Measurements from ENCODE around the gene DNAJB8.

GRCh38 chr3:128445357-128445756, 21.3 kb downstream of the DNAJB8 start:
- TF ChIP-seq POLR2AphosphoS5 (IDR thresholded peaks at IDR 0.05; ENCODE audit: borderline replicate concordance, low read depth, low read length), result no peak
- TF ChIP-seq EZH2 (IDR thresholded peaks at IDR 0.05), result no peak
